GM18498 (cell line): Measurements from ENCODE around the gene TMEM255A.

Experiments
- ATAC-seq: cut with Tn5 transposase; IDR thresholded peaks from one replicate; pipeline ENCODE4 v1.9.1; 2021; ENCODE audit warnings: mild to moderate bottlenecking, moderate library complexity; ENCODE audit not compliant: unreplicated experiment

The TMEM255A gene

GRCh38 chrX:120213438-120214265 lies 97.6 kb downstream of the TMEM255A start:
- peak; percentile 65 for ATAC-seq
